Left lung (tissue), 10 donors: ENCODE data around the gene SNX12. TPM values are rescaled to one million over a fixed set of nuclear protein-coding genes. Genes with fewer than 3 reads are reported as not detected.

Experiments
- ATAC-seq: fragments of 200-7000 bp; cut with Tn5 transposase; one replicate; pipeline ENCODE4 v1.9.1; 2020; ENCODE audit warnings: moderate library complexity
- DNase-seq, 4 donors: peaks; one replicate each; pipeline ENCODE4 v3.0.0-alpha.2; 2013 to 2020
- H3K27ac ChIP-seq, 2 donors: fragments of 200-600 bp; sonication (generic) in 1 of 2; one replicate each; pipeline versions ENCODE4 v1.5.0 to v1.8.0; 2020 to 2021
- H3K27me3 ChIP-seq, 2 donors: fragments of 200-600 bp; sonication (generic) in 1 of 2; one replicate each; pipeline versions ENCODE4 v1.5.0 to v1.8.0; 2020 to 2021
- H3K36me3 ChIP-seq, 2 donors: fragments of 200-600 bp; sonication (generic) in 1 of 2; one replicate each; pipeline versions ENCODE4 v1.5.0 to v1.8.0; 2020 to 2021
- H3K4me1 ChIP-seq, 2 donors: fragments of 200-600 bp; one replicate each; pipeline ENCODE4 v1.8.0; 2021
- H3K4me3 ChIP-seq, 2 donors: fragments of 200-600 bp; sonication (generic) in 1 of 2; one replicate each; pipeline versions ENCODE4 v1.5.0 to v1.8.0; 2020 to 2021; ENCODE audit warnings: mild to moderate bottlenecking in 1 of 2
- H3K9me3 ChIP-seq, 2 donors: fragments of 200-600 bp; sonication (generic) in 1 of 2; one replicate each; pipeline versions ENCODE4 v1.5.0 to v1.8.0; 2020 to 2021
- intact Hi-C, 2 donors: fragments of 100-400 bp; cut with DNase I; formaldehyde crosslinking; loops; one replicate each; pipeline versions ENCODE4 v1.11.2 to v1.14.2; 2022
- polyA plus RNA-seq, 6 donors: library from polyadenylated mRNA; unstranded; fragments of 120-200 nt; gene quantifications; one replicate each; pipeline ENCODE4 v1.2.1, GENCODE V29; 2013; ENCODE audit not compliant: insufficient read length in 6 of 6
- total RNA-seq, 2 donors: library from RNA; stranded (reverse); fragmentation: NEBNext Ultra II Directional; extraction: Animal tissue kit (Norgen Biotek cat#: 25700); gene quantifications; one replicate each; pipeline ENCODE4 v1.2.1, GENCODE V29; 2021
- TF ChIP-seq, protein P1 (sequence below), 2 donors: fragments of 200-600 bp; sonication (generic) in 1 of 2; IDR thresholded peaks; one replicate each; pipeline versions ENCODE4 v1.5.0 to v1.8.0; 2021; ENCODE audit warnings: antibody characterized with exemption in 2 of 2
- donor health status: DM: no; HTN: yes; CAD: no.
- donor health status: DM: no; HTN: no; CAD: no.

The SNX12 gene
- total and polyA plus RNA-seq, 8 donors: 53.0 to 69.2 (median 55.7) TPM

DNA sequence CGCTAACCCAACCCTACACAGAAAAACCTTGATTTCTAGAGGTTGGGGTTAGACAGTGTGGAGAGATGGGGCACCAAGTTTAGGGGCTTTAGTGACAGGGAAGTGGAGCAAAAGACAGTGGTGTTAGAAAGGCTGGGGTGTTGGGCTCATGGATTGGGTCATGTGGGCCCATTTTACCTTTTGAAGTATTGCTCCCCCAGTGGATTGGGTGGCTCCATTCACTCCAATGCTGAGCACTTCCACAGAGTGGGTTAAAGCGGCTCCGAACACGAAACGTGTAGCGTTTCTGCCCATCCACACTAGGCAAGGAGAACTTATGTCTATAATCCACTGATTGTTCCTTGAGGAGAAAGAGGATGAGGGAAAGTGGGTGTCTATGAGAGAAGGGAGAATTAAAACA, 40.9 kb upstream of the SNX12 start:
- TF ChIP-seq, protein P1, sequence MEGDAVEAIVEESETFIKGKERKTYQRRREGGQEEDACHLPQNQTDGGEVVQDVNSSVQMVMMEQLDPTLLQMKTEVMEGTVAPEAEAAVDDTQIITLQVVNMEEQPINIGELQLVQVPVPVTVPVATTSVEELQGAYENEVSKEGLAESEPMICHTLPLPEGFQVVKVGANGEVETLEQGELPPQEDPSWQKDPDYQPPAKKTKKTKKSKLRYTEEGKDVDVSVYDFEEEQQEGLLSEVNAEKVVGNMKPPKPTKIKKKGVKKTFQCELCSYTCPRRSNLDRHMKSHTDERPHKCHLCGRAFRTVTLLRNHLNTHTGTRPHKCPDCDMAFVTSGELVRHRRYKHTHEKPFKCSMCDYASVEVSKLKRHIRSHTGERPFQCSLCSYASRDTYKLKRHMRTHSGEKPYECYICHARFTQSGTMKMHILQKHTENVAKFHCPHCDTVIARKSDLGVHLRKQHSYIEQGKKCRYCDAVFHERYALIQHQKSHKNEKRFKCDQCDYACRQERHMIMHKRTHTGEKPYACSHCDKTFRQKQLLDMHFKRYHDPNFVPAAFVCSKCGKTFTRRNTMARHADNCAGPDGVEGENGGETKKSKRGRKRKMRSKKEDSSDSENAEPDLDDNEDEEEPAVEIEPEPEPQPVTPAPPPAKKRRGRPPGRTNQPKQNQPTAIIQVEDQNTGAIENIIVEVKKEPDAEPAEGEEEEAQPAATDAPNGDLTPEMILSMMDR (IDR thresholded peaks at IDR 0.05): no peak

DNA sequence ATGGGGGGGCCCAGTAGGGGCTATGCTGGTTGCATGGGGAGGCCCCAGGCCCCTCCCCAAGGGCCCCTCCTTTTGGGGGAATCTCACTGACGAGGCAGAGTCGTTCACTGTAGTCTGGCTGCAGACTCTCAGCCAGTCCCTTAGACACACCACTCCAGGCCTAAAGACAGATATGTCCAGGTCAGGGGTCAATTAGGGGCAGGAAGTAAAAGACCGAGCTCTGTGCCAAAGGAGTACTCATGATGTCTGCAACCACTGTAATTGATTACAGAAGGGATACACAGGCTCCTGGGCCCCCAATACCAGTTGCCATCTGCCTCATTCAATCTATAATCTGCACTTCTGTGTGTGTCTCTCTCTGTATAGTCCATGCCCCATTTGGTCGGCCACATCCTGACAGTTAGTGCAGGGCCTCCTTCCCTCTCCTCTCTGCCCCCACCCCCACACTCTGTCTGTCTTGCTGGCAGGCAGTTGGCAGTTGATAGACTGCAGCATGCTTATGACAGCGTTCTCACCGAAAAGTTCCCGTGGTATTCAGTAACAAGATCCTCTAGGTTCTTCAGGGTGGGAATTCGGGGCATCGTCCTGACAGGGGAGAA, 39.7 kb upstream of the SNX12 start:
- Histone ChIP-seq H3K9me3 (no peaks in the 10 kb centered on the region), H3K36me3 (no peaks in the 10 kb centered on the region), H3K27ac (no peak overlapping the region), H3K4me1 (peaks cover 3 to 29% of the 10 kb centered on the region in 2 donors), H3K27me3 (no peaks in the 10 kb centered on the region), H3K4me3 (no peak overlapping the region)
- TF ChIP-seq, protein P1 (IDR thresholded peaks at IDR 0.05): no peak
- intact Hi-C loops: no loop called here
- no peak for ATAC-seq
- DNase-seq: no peak

More for the DNA sequence above, 40.9 kb upstream of the SNX12 start:
- H3K4me1 ChIP-seq: peaks cover 0 to 17% of the 10 kb centered on the region in 2 donors
- H3K4me3 ChIP-seq: peak overlapping the region in 1 of 2 donors; percentile 36
- H3K27ac ChIP-seq: no peak overlapping the region
- ATAC-seq: no peak
- intact Hi-C loops: no loop called here
- H3K36me3 ChIP-seq: no peaks in the 10 kb centered on the region
- H3K27me3 ChIP-seq: no peaks in the 10 kb centered on the region
- no peaks in the 10 kb centered on the region for H3K9me3 ChIP-seq
- no peak for DNase-seq

DNA sequence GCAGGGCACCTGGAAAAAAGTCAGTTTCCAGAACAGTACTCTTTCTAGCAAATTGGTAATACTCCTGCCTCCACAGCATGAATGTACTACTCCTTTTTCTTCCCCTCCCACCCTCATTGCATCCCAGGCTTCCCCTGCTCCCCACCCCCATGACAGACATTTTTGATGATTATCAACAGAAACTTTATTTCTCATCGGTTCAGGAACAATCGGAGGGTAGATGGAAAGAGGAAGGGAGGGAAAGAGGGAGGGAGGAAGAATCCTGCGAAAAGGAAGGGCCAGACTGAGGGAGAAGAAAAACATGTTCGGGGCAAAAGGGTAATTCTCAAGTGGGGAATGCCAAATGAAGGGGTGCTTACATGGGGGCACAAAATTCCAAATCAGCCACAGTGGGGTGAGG, 39.1 kb upstream of the SNX12 start:
- no peak overlapping the region for H3K4me3 ChIP-seq
- H3K4me1 ChIP-seq: peaks cover 3 to 34% of the 10 kb centered on the region in 2 donors
- no peak overlapping the region for H3K27ac ChIP-seq
- ATAC-seq (no peak), DNase-seq (no peak)
- intact Hi-C loops: no loop called here
- H3K9me3 ChIP-seq: no peaks in the 10 kb centered on the region
- H3K36me3 ChIP-seq: no peaks in the 10 kb centered on the region
- TF ChIP-seq, protein P1 (IDR thresholded peaks at IDR 0.05): no peak
- no peaks in the 10 kb centered on the region for H3K27me3 ChIP-seq

DNA sequence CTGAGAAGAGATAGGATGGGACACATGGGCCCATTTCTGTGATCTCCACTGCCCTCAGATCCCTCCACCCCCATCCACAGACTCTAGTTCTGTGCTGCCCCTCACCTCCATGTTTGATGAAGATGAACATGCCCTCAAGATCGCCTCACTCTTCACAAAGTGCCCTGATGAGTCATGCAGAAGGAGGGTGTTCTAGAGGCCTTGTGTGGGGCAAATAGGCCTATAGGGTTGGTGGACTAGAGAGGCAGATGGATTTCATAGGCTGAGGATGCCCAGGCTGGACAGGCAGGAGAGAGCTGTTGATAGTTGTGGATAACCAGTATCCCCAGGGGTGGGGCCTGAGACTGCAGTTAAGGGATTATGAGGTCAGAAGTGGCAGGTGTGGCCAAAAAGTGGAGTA, 38.3 kb upstream of the SNX12 start, which contains the start of gene CXorf65:
Gene CXorf65 (minus strand): TSS at position 314 of the 400 bp plus-strand sequence. CDS start 184 bp downstream, at position 130.
- no peaks in the 10 kb centered on the region for H3K27me3 ChIP-seq
- TF ChIP-seq, protein P1 (IDR thresholded peaks at IDR 0.05): no peak
- intact Hi-C loops: no loop called here
- DNase-seq (no peak), ATAC-seq (no peak)
- H3K27ac ChIP-seq: no peak within 1 kb of the TSS
- H3K9me3 ChIP-seq: no peaks in the 10 kb centered on the region
- H3K36me3 ChIP-seq: peaks cover 0 to 4% of the 10 kb centered on the region in 2 donors
- peaks cover 3 to 34% of the 10 kb centered on the region in 2 donors for H3K4me1 ChIP-seq
- no peak within 1 kb of the TSS for H3K4me3 ChIP-seq

DNA sequence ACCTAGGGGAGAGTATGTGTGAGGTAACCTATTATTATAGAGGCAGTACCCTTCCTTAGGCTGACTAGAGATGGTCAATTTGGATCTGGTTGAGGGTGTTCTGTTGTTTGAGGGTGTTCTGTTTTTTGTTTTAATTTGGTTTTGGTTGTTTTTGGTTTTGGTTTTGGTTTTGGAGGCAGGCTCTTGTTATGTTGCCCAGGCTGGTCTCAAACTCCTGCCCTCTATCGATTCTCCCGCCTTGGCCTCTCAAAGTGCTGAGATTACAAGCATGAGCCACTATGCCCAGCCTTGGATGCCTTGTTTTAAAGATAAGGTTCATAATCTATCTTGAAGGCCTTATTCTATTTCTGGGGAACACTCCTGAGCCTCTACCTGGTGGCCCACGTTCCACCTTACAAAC, 37.5 kb upstream of the SNX12 start:
- intact Hi-C loops: no loop called here
- H3K4me3 ChIP-seq: no peak overlapping the region
- H3K27ac ChIP-seq: no peak overlapping the region
- ATAC-seq: no peak
- DNase-seq: no peak
- H3K4me1 ChIP-seq: peaks cover 3 to 34% of the 10 kb centered on the region in 2 donors
- H3K27me3 ChIP-seq: no peaks in the 10 kb centered on the region
- peaks cover 0 to 7% of the 10 kb centered on the region in 2 donors for H3K36me3 ChIP-seq
- TF ChIP-seq, protein P1 (IDR thresholded peaks at IDR 0.05): no peak
- no peaks in the 10 kb centered on the region for H3K9me3 ChIP-seq
